C4-2B (cell line): ENCODE measurements around the gene PPARA.

Experiments used
- ZFX ChIP-seq: fragments of 450-650 bp; IDR thresholded peaks from 2 replicates; pipeline ENCODE4 v1.6.1; 2017
- TF ChIP-seq, protein P1 (sequence below): fragments of 450-650 bp; conservative IDR thresholded peaks from 2 replicates; pipeline ENCODE4 v1.5.1; 2017; ENCODE audit warnings: mild to moderate bottlenecking

DNA sequence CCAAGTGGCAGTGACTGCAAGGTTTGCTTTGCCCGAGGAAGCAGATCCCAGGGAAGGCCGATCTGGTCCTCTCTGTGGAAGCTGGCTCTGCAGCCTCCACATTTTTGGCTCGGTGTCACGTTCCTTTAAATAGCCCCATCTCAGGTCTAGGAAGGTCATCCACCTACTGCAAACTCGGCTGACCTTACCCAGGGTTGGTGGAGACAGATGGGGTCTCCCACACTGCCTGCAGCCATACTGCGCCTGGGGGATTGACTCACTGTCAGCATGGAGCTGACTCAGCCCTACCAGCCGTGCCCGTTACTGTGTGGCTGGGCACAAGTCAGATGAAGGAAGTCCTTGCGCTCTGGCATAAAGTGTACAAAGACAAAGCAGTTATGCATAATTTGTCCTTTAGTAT lies 82.9 kb downstream of the PPARA start:
- TF ChIP-seq, protein P1, sequence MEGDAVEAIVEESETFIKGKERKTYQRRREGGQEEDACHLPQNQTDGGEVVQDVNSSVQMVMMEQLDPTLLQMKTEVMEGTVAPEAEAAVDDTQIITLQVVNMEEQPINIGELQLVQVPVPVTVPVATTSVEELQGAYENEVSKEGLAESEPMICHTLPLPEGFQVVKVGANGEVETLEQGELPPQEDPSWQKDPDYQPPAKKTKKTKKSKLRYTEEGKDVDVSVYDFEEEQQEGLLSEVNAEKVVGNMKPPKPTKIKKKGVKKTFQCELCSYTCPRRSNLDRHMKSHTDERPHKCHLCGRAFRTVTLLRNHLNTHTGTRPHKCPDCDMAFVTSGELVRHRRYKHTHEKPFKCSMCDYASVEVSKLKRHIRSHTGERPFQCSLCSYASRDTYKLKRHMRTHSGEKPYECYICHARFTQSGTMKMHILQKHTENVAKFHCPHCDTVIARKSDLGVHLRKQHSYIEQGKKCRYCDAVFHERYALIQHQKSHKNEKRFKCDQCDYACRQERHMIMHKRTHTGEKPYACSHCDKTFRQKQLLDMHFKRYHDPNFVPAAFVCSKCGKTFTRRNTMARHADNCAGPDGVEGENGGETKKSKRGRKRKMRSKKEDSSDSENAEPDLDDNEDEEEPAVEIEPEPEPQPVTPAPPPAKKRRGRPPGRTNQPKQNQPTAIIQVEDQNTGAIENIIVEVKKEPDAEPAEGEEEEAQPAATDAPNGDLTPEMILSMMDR = no peak
- TF ChIP-seq ZFX = no peak
